Parathyroid adenoma (tissue), 2 donors: ENCODE data around the gene RGS6.

Experiments
- H2AFZ ChIP-seq: fragments of 300-600 bp; sonication (generic); one replicate; pipeline ENCODE4 v1.7.0; 2017; ENCODE audit warnings: antibody characterized with exemption, mild to moderate bottlenecking
- H3K27ac ChIP-seq: fragments of 300-600 bp; sonication (generic); one replicate; pipeline ENCODE4 v1.7.0; 2017
- H3K27me3 ChIP-seq: fragments of 300-600 bp; sonication (generic); one replicate; pipeline ENCODE4 v1.7.0; 2017; ENCODE audit warnings: low read length; ENCODE audit not compliant: control insufficient read depth, insufficient read depth
- H3K36me3 ChIP-seq: fragments of 300-600 bp; sonication (generic); one replicate; pipeline ENCODE4 v1.7.0; 2017; ENCODE audit warnings: low read length; ENCODE audit not compliant: control insufficient read depth, insufficient read depth
- H3K4me1 ChIP-seq: fragments of 300-600 bp; sonication (generic); one replicate; pipeline ENCODE4 v1.7.0; 2017; ENCODE audit warnings: control low read depth
- H3K4me2 ChIP-seq: fragments of 300-600 bp; sonication (generic); one replicate; pipeline ENCODE4 v1.7.0; 2017; ENCODE audit warnings: low read length
- H3K4me3 ChIP-seq: fragments of 300-600 bp; sonication (generic); one replicate; pipeline ENCODE4 v1.7.0; 2017; ENCODE audit warnings: low read depth, low read length
- H3K79me2 ChIP-seq: fragments of 300-600 bp; sonication (generic); one replicate; pipeline ENCODE4 v1.7.0; 2017; ENCODE audit warnings: control low read depth
- H3K9ac ChIP-seq: fragments of 300-600 bp; sonication (generic); one replicate; pipeline ENCODE4 v1.7.0; 2017; ENCODE audit warnings: mild to moderate bottlenecking
- H3K9me3 ChIP-seq: fragments of 300-600 bp; sonication (generic); one replicate; pipeline ENCODE4 v1.7.0; 2017; ENCODE audit warnings: low read length; ENCODE audit not compliant: control insufficient read depth
- CTCF ChIP-seq: fragments of 300-600 bp; sonication (generic); IDR thresholded peaks from one replicate; pipeline ENCODE4 v1.7.0; 2017; ENCODE audit warnings: antibody characterized with exemption, mild to moderate bottlenecking
- donor health status: primary hyperparathyroidism.

RGS6 gene

GRCh38 chr14:72454388-72455160 is 522.3 kb downstream of the RGS6 start:
- Histone ChIP-seq H3K4me3 (no peak overlapping the region), H3K36me3 (no peaks in the 10 kb centered on the region), H3K9ac (no peak overlapping the region), H3K79me2 (no peaks in the 10 kb centered on the region), H3K27ac (no peak overlapping the region), H2AFZ (no peak overlapping the region), H3K27me3 (no peaks in the 10 kb centered on the region), H3K4me2 (no peak overlapping the region), H3K9me3 (no peaks in the 10 kb centered on the region), H3K4me1 (no peaks in the 10 kb centered on the region)
- TF ChIP-seq CTCF = no peak

- TF ChIP-seq CTCF = no peak
- Histone ChIP-seq H3K9me3 (no peaks in the 10 kb centered on the region), H3K27ac (no peak overlapping the region)
Measured at GRCh38 chr14:72457641-72458040, 525.4 kb downstream of the RGS6 start.

GRCh38 chr14:72462056-72462455 is 529.8 kb downstream of the RGS6 start:
- TF ChIP-seq CTCF = no peak
- no peak overlapping the region for H3K27ac ChIP-seq
- H3K4me3 ChIP-seq = no peak overlapping the region

More at GRCh38 chr14:72457641-72458040, 525.4 kb downstream of the RGS6 start:
- no peak overlapping the region for H3K4me3 ChIP-seq
- no peaks in the 10 kb centered on the region for H3K4me1 ChIP-seq
- H3K9ac ChIP-seq = no peak overlapping the region
- no peaks in the 10 kb centered on the region for H3K79me2 ChIP-seq
- no peak overlapping the region for H3K4me2 ChIP-seq
- no peak overlapping the region for H2AFZ ChIP-seq
- H3K36me3 ChIP-seq = no peaks in the 10 kb centered on the region
- no peaks in the 10 kb centered on the region for H3K27me3 ChIP-seq

GRCh38 chr14:72463291-72463866 is 531.1 kb downstream of the RGS6 start:
- H3K9me3 ChIP-seq = no peaks in the 10 kb centered on the region
- no peak overlapping the region for H3K9ac ChIP-seq
- no peaks in the 10 kb centered on the region for H3K36me3 ChIP-seq
- no peaks in the 10 kb centered on the region for H3K27me3 ChIP-seq
- no peaks in the 10 kb centered on the region for H3K4me1 ChIP-seq
- H2AFZ ChIP-seq = no peak overlapping the region
- H3K79me2 ChIP-seq = no peaks in the 10 kb centered on the region
- TF ChIP-seq CTCF = no peak
- no peak overlapping the region for H3K4me3 ChIP-seq
- no peak overlapping the region for H3K4me2 ChIP-seq
- H3K27ac ChIP-seq = no peak overlapping the region

More at GRCh38 chr14:72462056-72462455, 529.8 kb downstream of the RGS6 start:
- no peaks in the 10 kb centered on the region for H3K36me3 ChIP-seq
- H3K79me2 ChIP-seq = no peaks in the 10 kb centered on the region
- H3K4me1 ChIP-seq = no peaks in the 10 kb centered on the region
- H3K27me3 ChIP-seq = no peaks in the 10 kb centered on the region
- H3K4me2 ChIP-seq = no peak overlapping the region
- H2AFZ ChIP-seq = no peak overlapping the region
- no peaks in the 10 kb centered on the region for H3K9me3 ChIP-seq
- no peak overlapping the region for H3K9ac ChIP-seq
